NT2/D1 (cell line): Measurements from ENCODE around the gene TRMT61A.

Experiments used
- DNase-seq: peaks from one replicate; pipeline ENCODE4 v3.0.0-alpha.2; 2011; ENCODE audit warnings: low read depth, low spot score
- H3K27me3 ChIP-seq: 2 replicates; pipeline ENCODE4 v1.6.0; 2011; ENCODE audit warnings: mild to moderate bottlenecking; ENCODE audit not compliant: insufficient read length, insufficient read depth
- H3K36me3 ChIP-seq: 2 replicates; pipeline ENCODE4 v1.6.1; 2011; ENCODE audit warnings: mild to moderate bottlenecking, low read length, mixed read lengths; ENCODE audit not compliant: insufficient read depth, insufficient read length
- H3K4me1 ChIP-seq: 2 replicates; pipeline ENCODE4 v1.5.1; 2011; ENCODE audit not compliant: insufficient read depth, insufficient read length
- H3K4me3 ChIP-seq: 2 replicates; pipeline ENCODE4 v1.5.1; 2011; ENCODE audit warnings: low read depth; ENCODE audit not compliant: insufficient read length
- H3K9ac ChIP-seq: 2 replicates; pipeline ENCODE4 v1.6.0; 2011; ENCODE audit warnings: low read depth; ENCODE audit not compliant: insufficient read length
- H3K9me3 ChIP-seq: 2 replicates; pipeline ENCODE4 v1.5.1; 2011; ENCODE audit warnings: mild to moderate bottlenecking, low read length; ENCODE audit not compliant: insufficient read depth
- SUZ12 ChIP-seq: IDR thresholded peaks from 2 replicates; pipeline ENCODE4 v1.6.1; 2011; ENCODE audit not compliant: insufficient read length, insufficient read depth; ENCODE audit errors: extremely low read depth
- YY1 ChIP-seq: IDR thresholded peaks from 2 replicates; pipeline ENCODE4 v1.6.1; 2011; ENCODE audit not compliant: insufficient read length, insufficient read depth
- ZNF274 ChIP-seq: IDR thresholded peaks from 2 replicates; pipeline ENCODE4 v1.6.1; 2011; ENCODE audit warnings: mild to moderate bottlenecking, low read depth, low read length

Gene TRMT61A

GRCh38 chr14:103576371-103577024 lies 47.5 kb downstream of the TRMT61A start:
- Histone ChIP-seq H3K36me3 (peaks cover 50% of the 10 kb centered on the region), H3K4me3 (no peak overlapping the region), H3K4me1 (no peaks in the 10 kb centered on the region), H3K9ac (no peak overlapping the region), H3K9me3 (no peaks in the 10 kb centered on the region), H3K27me3 (no peaks in the 10 kb centered on the region)
- TF ChIP-seq ZNF274 (no peak), YY1 (no peak), SUZ12 (no peak)
- DNase-seq = no peak

- no peak overlapping the region for H3K4me3 ChIP-seq
- no peaks in the 10 kb centered on the region for H3K27me3 ChIP-seq
- H3K4me1 ChIP-seq = no peaks in the 10 kb centered on the region
- no peak for DNase-seq
- no peaks in the 10 kb centered on the region for H3K9me3 ChIP-seq
- H3K36me3 ChIP-seq = peaks cover 54% of the 10 kb centered on the region
- TF ChIP-seq SUZ12 (no peak), YY1 (no peak), ZNF274 (no peak)
- H3K9ac ChIP-seq = no peak overlapping the region
These were observed 49.5 kb downstream of the TRMT61A start for GRCh38 chr14:103578401-103579075.

- no peak overlapping the region for H3K9ac ChIP-seq
- TF ChIP-seq SUZ12 = no peak
- TF ChIP-seq ZNF274 = no peak
- TF ChIP-seq YY1 = no peak
- no peak for DNase-seq
- no peaks in the 10 kb centered on the region for H3K9me3 ChIP-seq
- no peaks in the 10 kb centered on the region for H3K4me1 ChIP-seq
- no peak overlapping the region for H3K4me3 ChIP-seq
- peaks cover 38% of the 10 kb centered on the region for H3K36me3 ChIP-seq
- H3K27me3 ChIP-seq = no peaks in the 10 kb centered on the region
These were observed 52.2 kb downstream of the TRMT61A start for GRCh38 chr14:103581206-103581605.

GRCh38 chr14:103581954-103582703 lies 53.1 kb downstream of the TRMT61A start:
- Histone ChIP-seq H3K9ac (no peak overlapping the region), H3K36me3 (peaks cover 33% of the 10 kb centered on the region), H3K4me3 (no peak overlapping the region), H3K4me1 (no peaks in the 10 kb centered on the region), H3K27me3 (no peaks in the 10 kb centered on the region), H3K9me3 (no peaks in the 10 kb centered on the region)
- TF ChIP-seq YY1 (no peak), ZNF274 (no peak), SUZ12 (no peak)
- no peak for DNase-seq

- Histone ChIP-seq H3K9ac (no peak overlapping the region), H3K4me1 (no peaks in the 10 kb centered on the region), H3K9me3 (no peaks in the 10 kb centered on the region), H3K27me3 (no peaks in the 10 kb centered on the region), H3K4me3 (no peak overlapping the region), H3K36me3 (peaks cover 25% of the 10 kb centered on the region)
- DNase-seq = no peak
- TF ChIP-seq SUZ12 = no peak
- no peak for TF ChIP-seq YY1
- TF ChIP-seq ZNF274 = no peak
These were observed 55.4 kb downstream of the TRMT61A start for GRCh38 chr14:103584326-103584915.
